GM13977 (cell line): ENCODE results near the gene CEP20.
"Not testable (repeated sequence)": the region's sequence is repeated elsewhere in the genome, so short reads cannot be mapped to it uniquely, and the experiment has no call there.

ENCODE experiments used
- DNase-seq: peaks from one replicate; pipeline ENCODE4 v3.0.0; 2012; ENCODE audit warnings: low spot score
- in situ Hi-C: fragments of 300-500 bp; cut with MboI; formaldehyde crosslinking; loops from one replicate; pipeline ENCODE4 v1.12.0; 2022; ENCODE audit warnings: low sequenced_read_pairs, low pct_unique_long_range_greater_than_20kb, mixed read lengths, inconsistent platforms; ENCODE audit not compliant: unreplicated experiment
- TF ChIP-seq, protein P1 (sequence below): IDR thresholded peaks from 2 replicates; pipeline ENCODE4 v1.5.1; 2012; ENCODE audit warnings: mild to moderate bottlenecking, control low read depth; ENCODE audit not compliant: insufficient read depth; ENCODE audit errors: extremely low read depth, missing control alignments

CEP20 gene

GRCh38 chr16:15925631-15926030 lies 37.2 kb upstream of the CEP20 start:
- TF ChIP-seq, protein P1, sequence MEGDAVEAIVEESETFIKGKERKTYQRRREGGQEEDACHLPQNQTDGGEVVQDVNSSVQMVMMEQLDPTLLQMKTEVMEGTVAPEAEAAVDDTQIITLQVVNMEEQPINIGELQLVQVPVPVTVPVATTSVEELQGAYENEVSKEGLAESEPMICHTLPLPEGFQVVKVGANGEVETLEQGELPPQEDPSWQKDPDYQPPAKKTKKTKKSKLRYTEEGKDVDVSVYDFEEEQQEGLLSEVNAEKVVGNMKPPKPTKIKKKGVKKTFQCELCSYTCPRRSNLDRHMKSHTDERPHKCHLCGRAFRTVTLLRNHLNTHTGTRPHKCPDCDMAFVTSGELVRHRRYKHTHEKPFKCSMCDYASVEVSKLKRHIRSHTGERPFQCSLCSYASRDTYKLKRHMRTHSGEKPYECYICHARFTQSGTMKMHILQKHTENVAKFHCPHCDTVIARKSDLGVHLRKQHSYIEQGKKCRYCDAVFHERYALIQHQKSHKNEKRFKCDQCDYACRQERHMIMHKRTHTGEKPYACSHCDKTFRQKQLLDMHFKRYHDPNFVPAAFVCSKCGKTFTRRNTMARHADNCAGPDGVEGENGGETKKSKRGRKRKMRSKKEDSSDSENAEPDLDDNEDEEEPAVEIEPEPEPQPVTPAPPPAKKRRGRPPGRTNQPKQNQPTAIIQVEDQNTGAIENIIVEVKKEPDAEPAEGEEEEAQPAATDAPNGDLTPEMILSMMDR = no peak
- DNase-seq = no peak
- in situ Hi-C loops = no loop called here

- DNase-seq = no peak
- TF ChIP-seq, protein P1 = no peak
- in situ Hi-C loops = no loop called here
These were observed 36.6 kb upstream of the CEP20 start for GRCh38 chr16:15924996-15925395.

- TF ChIP-seq, protein P1 = no peak
- no peak for DNase-seq
- in situ Hi-C loops = no loop called here
These were observed 30.9 kb upstream of the CEP20 start for GRCh38 chr16:15919331-15919730.

DNA sequence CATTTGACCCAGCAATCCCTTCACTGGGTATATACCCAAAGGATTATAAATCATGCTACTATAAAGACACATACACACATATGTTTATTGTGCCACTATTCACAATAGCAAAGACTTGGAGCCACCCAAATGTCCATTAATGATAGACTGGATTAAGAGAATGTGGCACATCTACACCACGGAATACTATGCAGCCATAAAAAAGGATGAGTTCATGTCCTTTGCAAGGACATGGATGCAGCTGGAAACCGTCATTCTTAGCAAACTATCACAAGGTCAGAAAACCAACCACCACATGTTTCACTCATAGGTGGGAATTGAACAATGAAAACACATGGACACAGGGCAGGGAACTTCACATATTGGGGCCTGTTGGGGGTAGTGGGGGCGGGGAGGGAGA lies 29.9 kb upstream of the CEP20 start:
- in situ Hi-C loops, DNase-seq: not testable (repeated sequence)

- in situ Hi-C loops = no loop called here
- DNase-seq = no peak
- TF ChIP-seq, protein P1 = no peak
These were observed 27.9 kb upstream of the CEP20 start for GRCh38 chr16:15916323-15916722.

GRCh38 chr16:15915555-15916081 lies 27.2 kb upstream of the CEP20 start:
- TF ChIP-seq, protein P1 = no peak
- in situ Hi-C loops = no loop called here
- no peak for DNase-seq

DNA sequence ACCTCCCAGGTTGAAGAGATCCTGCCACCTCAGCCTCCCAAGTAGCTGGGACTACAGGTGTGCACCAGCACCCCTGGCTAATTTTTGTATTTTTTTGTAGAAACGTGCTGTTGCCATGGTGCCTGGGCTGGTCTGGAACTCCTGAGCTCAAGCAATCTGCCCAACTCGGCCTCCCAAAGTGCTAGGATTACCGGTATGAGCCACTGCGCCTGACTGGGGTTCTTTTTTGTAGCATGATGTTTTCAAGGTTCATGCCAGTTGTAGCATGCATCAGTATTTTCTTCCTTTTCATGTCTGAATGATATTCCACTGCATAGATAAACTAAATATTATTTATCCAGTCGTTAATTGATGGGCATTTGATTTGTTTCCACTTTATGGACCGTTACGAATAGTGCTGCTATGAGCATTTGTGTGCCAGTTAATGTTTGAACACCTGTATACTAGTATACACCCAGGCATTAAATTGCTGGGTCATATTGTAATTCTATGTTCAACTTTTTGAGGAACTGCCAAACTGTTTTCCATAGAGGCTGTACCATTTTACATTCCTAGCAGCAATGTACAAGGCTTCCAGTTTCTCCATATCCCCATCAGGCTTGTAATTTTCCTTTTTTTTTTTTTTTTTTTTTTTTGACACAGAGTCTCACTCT lies 24.8 kb upstream of the CEP20 start:
- TF ChIP-seq, protein P1 = no peak
- no peak for DNase-seq
- in situ Hi-C loops = no loop called here
